Stimulated activated CD8-positive, alpha-beta memory T cell treated with anti-CD3 and anti-CD28 coated beads, Interleukin-15, amount 100 ng/mL, for 4 hours (primary cell): ENCODE measurements around the gene P4HB.
"Not testable (repeated sequence)": the region's sequence is repeated elsewhere in the genome, so short reads cannot be mapped to it uniquely, and the experiment has no call there.

Experiments
- DNase-seq, 2 donors: peaks; one replicate each; pipeline ENCODE4 v3.0.0-alpha.2; 2020; ENCODE audit warnings: low read depth in 2 of 2

P4HB gene

GRCh38 chr17:81846743-81847689 is 13.3 kb downstream of the P4HB start:
- DNase-seq = no peak

- no peak for DNase-seq
Measured at GRCh38 chr17:81845881-81846742, 14.2 kb downstream of the P4HB start.

- DNase-seq = no peak
Measured at GRCh38 chr17:81845361-81845760, 15.0 kb downstream of the P4HB start.

- no peak for DNase-seq
Measured at GRCh38 chr17:81844887-81845286, 15.4 kb downstream of the P4HB start.

GRCh38 chr17:81844327-81844851 is 15.9 kb downstream of the P4HB start:
- no peak for DNase-seq

- DNase-seq = no peak
Measured at GRCh38 chr17:81843713-81844326, 16.5 kb downstream of the P4HB start.

GRCh38 chr17:81842725-81843504 is 17.4 kb downstream of the P4HB start:
- no peak for DNase-seq

- no peak for DNase-seq
Measured at GRCh38 chr17:81842378-81842724, 18.0 kb downstream of the P4HB start.

- DNase-seq = no peak
Measured at GRCh38 chr17:81841866-81842265, 18.5 kb downstream of the P4HB start.

GRCh38 chr17:81840826-81841778 is 19.2 kb downstream of the P4HB start:
- DNase-seq = no peak

- DNase-seq = not testable (repeated sequence)
Measured at GRCh38 chr17:81840059-81840458, 20.3 kb downstream of the P4HB start.

- no peak for DNase-seq
Measured at GRCh38 chr17:81839301-81839700, 21.0 kb downstream of the P4HB start.

- no peak for DNase-seq
Measured at GRCh38 chr17:81838753-81839255, 21.5 kb downstream of the P4HB start.

GRCh38 chr17:81837641-81838040 is 22.7 kb downstream of the P4HB start:
- DNase-seq = no peak

- DNase-seq = no peak
Measured at GRCh38 chr17:81834831-81835267, 25.5 kb downstream of the P4HB start, which contains the start of gene PPP1R27. Gene PPP1R27 (minus strand): TSS chr17:81835050. CDS start chr17:81834953, 97 bp downstream.

GRCh38 chr17:81833921-81834830 is 26.2 kb downstream of the P4HB start:
- DNase-seq = no peak

GRCh38 chr17:81833160-81833920 is 27.0 kb downstream of the P4HB start, which contains the start of gene MCRIP1:
Gene MCRIP1 (minus strand): TSS chr17:81833291. CDS start chr17:81824506, 8,785 bp downstream.
- peak; percentile 84 to 92 for DNase-seq
